HepG2 (cell line): ENCODE results near the gene VAV2. TPM values are rescaled to one million over a fixed set of nuclear protein-coding genes. Genes with fewer than 3 reads are reported as not detected.

ENCODE experiments used
- AGO2 ChIP-seq: fragments of 200-400 bp; formaldehyde crosslinking; optimal IDR thresholded peaks from 2 replicates; pipeline ENCODE3; 2017; ENCODE audit warnings: mild to moderate bottlenecking, low read depth, low read length, moderate library complexity
- ELF1 ChIP-seq: sonication (generic); formaldehyde crosslinking; IDR thresholded peaks from 2 replicates; pipeline ENCODE4 v1.4.0; 2020; ENCODE audit warnings: missing genetic modification reagents
- GFI1 ChIP-seq: sonication (generic); formaldehyde crosslinking; IDR thresholded peaks from 2 replicates; pipeline ENCODE4 v1.5.0; 2020; ENCODE audit warnings: missing genetic modification reagents, mild to moderate bottlenecking, borderline replicate concordance
- HDAC2 ChIP-seq: sonication (generic); formaldehyde crosslinking; IDR thresholded peaks from 2 replicates; pipeline ENCODE4 v1.4.0; 2020; ENCODE audit warnings: missing genetic modification reagents
- NFIB ChIP-seq: sonication (generic); formaldehyde crosslinking; IDR thresholded peaks from 2 replicates; pipeline ENCODE4 v1.9.0; 2021; ENCODE audit warnings: missing genetic modification reagents, mild to moderate bottlenecking, borderline replicate concordance
- NFKB2 ChIP-seq: sonication (generic); formaldehyde crosslinking; IDR thresholded peaks from 2 replicates; pipeline ENCODE4 v1.4.0; 2020; ENCODE audit warnings: missing genetic modification reagents, borderline replicate concordance
- SETDB1 ChIP-seq: sonication (generic); formaldehyde crosslinking; IDR thresholded peaks from 2 replicates; pipeline ENCODE4 v1.5.1; 2020; ENCODE audit warnings: missing genetic modification reagents, mild to moderate bottlenecking, borderline replicate concordance
- TCF12 ChIP-seq, 2 experiments: fragments of 450-650 bp in 1 of 2; sonication (generic) in 1 of 2; formaldehyde crosslinking in 1 of 2; IDR thresholded peaks; 2 replicates each; pipeline versions ENCODE4 v1.6.1 to v1.8.0; 2017 to 2022; ENCODE audit warnings: antibody characterized with exemption in 1 of 2, mild to moderate bottlenecking in 1 of 2, missing genetic modification reagents in 1 of 2, moderate library complexity in 1 of 2
- TOE1 ChIP-seq: sonication (generic); formaldehyde crosslinking; IDR thresholded peaks from 2 replicates; pipeline ENCODE4 v1.4.0; 2020; ENCODE audit warnings: mild to moderate bottlenecking, missing genetic modification reagents
- ZMAT3 ChIP-seq: sonication (generic); formaldehyde crosslinking; conservative IDR thresholded peaks from 2 replicates; pipeline ENCODE4 v1.7.0; 2021; ENCODE audit warnings: missing genetic modification reagents
- ZNF160 ChIP-seq: sonication (generic); formaldehyde crosslinking; IDR thresholded peaks from 2 replicates; pipeline ENCODE4 v1.8.0; 2022; ENCODE audit warnings: mild to moderate bottlenecking, inconsistent platforms, missing genetic modification reagents
- ZNF326 ChIP-seq: sonication (generic); formaldehyde crosslinking; IDR thresholded peaks from 2 replicates; pipeline ENCODE4 v1.4.0; 2020; ENCODE audit warnings: missing genetic modification reagents, borderline replicate concordance
- ZNF331 ChIP-seq: sonication (generic); formaldehyde crosslinking; IDR thresholded peaks from 2 replicates; pipeline ENCODE4 v1.4.0; 2020; ENCODE audit warnings: missing genetic modification reagents
- ZNF33B ChIP-seq: sonication (generic); formaldehyde crosslinking; IDR thresholded peaks from 2 replicates; pipeline ENCODE4 v1.5.1; 2020; ENCODE audit warnings: mild to moderate bottlenecking, missing genetic modification reagents
- ZNF605 ChIP-seq: sonication (generic); formaldehyde crosslinking; IDR thresholded peaks from 2 replicates; pipeline ENCODE4 v1.8.0; 2022; ENCODE audit warnings: mild to moderate bottlenecking, missing genetic modification reagents
- ZNF891 ChIP-seq: sonication (generic); formaldehyde crosslinking; IDR thresholded peaks from 2 replicates; pipeline ENCODE4 v1.5.0; 2020; ENCODE audit warnings: mild to moderate bottlenecking, missing genetic modification reagents
- polyA plus RNA-seq, 8 experiments: library from polyadenylated mRNA; depleted of rRNA in 3 of 8; stranded (reverse) in 7 of 8; unstranded in 1 of 8; fragments of >200 nt; fragmentation: Illumina TruSeq in 4 of 8; extraction: Trizol in 4 of 8; gene quantifications; 2 replicates each; pipeline versions ENCODE4 v1.2.1 to v1.2.3, GENCODE V29; 2011 to 2016; ENCODE audit warnings: low read depth in 4 of 8, missing spikeins in 1 of 8, mixed read lengths in 1 of 8; ENCODE audit not compliant: insufficient read depth in 1 of 8
- total RNA-seq, 5 experiments: library from RNA; depleted of rRNA; stranded (reverse); fragments of >200 nt; fragmentation: Illumina TruSeq; extraction: Trizol; gene quantifications; 2 replicates each; pipeline ENCODE4 v1.2.3, GENCODE V29; 2016; ENCODE audit warnings: low read depth in 1 of 5
- TF ChIP-seq, protein P1 (sequence below), 2 experiments: IDR thresholded peaks; 2 replicates each; pipeline ENCODE4 v1.6.1; 2011 to 2012; ENCODE audit warnings: low read length in 2 of 2, borderline replicate concordance in 1 of 2, low read depth in 1 of 2, mild to moderate bottlenecking in 1 of 2, moderate library complexity in 1 of 2
- TF ChIP-seq, protein P2 (sequence below): sonication (generic); formaldehyde crosslinking; IDR thresholded peaks from 2 replicates; pipeline ENCODE4 v1.4.0; 2020; ENCODE audit warnings: missing genetic modification reagents
- TF ChIP-seq, protein P3 (sequence below): sonication (generic); formaldehyde crosslinking; IDR thresholded peaks from 2 replicates; pipeline ENCODE4 v1.8.0; 2022; ENCODE audit warnings: missing genetic modification reagents, mild to moderate bottlenecking, moderate library complexity, borderline replicate concordance
- TF ChIP-seq, protein P4 (sequence below): sonication (generic); formaldehyde crosslinking; IDR thresholded peaks from 2 replicates; pipeline ENCODE4 v1.4.0; 2020; ENCODE audit warnings: missing genetic modification reagents; ENCODE audit errors: not compliant biosample characterization

VAV2 gene
- total and polyA plus RNA-seq, 2 of the 13 experiments (the other 11 are each of a cell fraction or from before 2014, with no cell fraction given) = 22.5 to 22.9 TPM

DNA sequence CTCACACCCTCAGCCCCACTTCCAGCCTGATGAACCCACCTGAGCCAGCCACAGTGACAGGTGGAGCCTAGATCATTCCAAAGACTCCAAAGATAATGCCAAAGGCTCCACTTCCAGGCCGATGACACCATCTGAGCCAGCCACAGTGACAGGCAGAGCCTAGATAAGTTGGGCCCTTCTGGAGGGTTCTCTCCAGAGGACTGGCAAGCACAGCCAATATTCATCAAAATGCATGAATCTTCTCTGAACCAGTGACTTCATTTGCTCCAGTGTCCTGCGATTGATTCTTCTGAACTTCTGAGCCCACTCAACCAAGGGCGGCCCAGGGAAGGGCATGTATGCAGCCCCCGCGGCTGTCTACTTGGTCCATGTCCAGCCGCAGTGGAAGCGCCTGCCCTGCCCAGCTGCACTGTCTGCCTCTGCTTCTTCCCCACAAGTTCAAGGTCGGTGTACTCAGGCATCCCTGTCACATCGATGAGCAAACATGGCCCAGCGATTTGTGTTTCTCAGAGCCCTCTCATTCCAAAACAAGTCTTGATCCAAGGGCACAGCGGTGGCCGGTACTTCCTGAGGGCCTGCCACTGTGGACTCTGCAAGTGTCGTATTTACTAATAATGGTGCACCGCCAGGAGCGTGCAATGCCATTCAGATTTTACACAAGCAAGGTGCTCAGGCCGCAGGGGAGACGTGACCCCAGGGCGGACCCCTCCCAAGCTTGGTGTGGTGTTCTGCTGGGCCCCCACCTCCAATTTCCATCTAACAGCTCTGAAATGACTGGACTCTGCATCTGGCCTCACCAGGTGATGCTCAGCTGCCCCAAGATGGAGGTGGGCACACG is 107.0 kb downstream of the VAV2 start (continued):
- peak; percentile 55; the same call in 1 of the 2 replicates for TF ChIP-seq NFKB2 (CRISPR knock-in tag)
- TF ChIP-seq TCF12 (IDR thresholded peaks at IDR 0.05) = no peak
- TF ChIP-seq TCF12 (CRISPR knock-in tag; IDR thresholded peaks at IDR 0.05) = peak; percentile 97
- no peak for TF ChIP-seq SETDB1 (CRISPR knock-in tag)
- TF ChIP-seq ZNF605 (CRISPR knock-in tag) = 0 out of 2 replicates have a peak, but pooled peaks have one; percentile 36
- TF ChIP-seq ZNF33B = no peak
- TF ChIP-seq ZMAT3 (CRISPR knock-in tag) = 0 out of 2 replicates have a peak, but pooled peaks have one; percentile 62
- TF ChIP-seq, protein P1, sequence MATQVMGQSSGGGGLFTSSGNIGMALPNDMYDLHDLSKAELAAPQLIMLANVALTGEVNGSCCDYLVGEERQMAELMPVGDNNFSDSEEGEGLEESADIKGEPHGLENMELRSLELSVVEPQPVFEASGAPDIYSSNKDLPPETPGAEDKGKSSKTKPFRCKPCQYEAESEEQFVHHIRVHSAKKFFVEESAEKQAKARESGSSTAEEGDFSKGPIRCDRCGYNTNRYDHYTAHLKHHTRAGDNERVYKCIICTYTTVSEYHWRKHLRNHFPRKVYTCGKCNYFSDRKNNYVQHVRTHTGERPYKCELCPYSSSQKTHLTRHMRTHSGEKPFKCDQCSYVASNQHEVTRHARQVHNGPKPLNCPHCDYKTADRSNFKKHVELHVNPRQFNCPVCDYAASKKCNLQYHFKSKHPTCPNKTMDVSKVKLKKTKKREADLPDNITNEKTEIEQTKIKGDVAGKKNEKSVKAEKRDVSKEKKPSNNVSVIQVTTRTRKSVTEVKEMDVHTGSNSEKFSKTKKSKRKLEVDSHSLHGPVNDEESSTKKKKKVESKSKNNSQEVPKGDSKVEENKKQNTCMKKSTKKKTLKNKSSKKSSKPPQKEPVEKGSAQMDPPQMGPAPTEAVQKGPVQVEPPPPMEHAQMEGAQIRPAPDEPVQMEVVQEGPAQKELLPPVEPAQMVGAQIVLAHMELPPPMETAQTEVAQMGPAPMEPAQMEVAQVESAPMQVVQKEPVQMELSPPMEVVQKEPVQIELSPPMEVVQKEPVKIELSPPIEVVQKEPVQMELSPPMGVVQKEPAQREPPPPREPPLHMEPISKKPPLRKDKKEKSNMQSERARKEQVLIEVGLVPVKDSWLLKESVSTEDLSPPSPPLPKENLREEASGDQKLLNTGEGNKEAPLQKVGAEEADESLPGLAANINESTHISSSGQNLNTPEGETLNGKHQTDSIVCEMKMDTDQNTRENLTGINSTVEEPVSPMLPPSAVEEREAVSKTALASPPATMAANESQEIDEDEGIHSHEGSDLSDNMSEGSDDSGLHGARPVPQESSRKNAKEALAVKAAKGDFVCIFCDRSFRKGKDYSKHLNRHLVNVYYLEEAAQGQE (IDR thresholded peaks at IDR 0.05; ENCODE audit: borderline replicate concordance in 1 of 2, low read depth in 1 of 2, low read length in 2 of 2) = no peak; a peak in 1 of 4 replicates
- TF ChIP-seq, protein P2, sequence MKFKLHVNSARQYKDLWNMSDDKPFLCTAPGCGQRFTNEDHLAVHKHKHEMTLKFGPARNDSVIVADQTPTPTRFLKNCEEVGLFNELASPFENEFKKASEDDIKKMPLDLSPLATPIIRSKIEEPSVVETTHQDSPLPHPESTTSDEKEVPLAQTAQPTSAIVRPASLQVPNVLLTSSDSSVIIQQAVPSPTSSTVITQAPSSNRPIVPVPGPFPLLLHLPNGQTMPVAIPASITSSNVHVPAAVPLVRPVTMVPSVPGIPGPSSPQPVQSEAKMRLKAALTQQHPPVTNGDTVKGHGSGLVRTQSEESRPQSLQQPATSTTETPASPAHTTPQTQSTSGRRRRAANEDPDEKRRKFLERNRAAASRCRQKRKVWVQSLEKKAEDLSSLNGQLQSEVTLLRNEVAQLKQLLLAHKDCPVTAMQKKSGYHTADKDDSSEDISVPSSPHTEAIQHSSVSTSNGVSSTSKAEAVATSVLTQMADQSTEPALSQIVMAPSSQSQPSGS (CRISPR knock-in tag) = peak; percentile 82; the same call in 1 of the 2 replicates
- peak; percentile 75; the same call in 1 of the 2 replicates for TF ChIP-seq ZNF160 (CRISPR knock-in tag)
- peak; percentile 64; the same call in 1 of the 2 replicates for TF ChIP-seq ZNF326 (CRISPR knock-in tag)
- TF ChIP-seq, protein P3, sequence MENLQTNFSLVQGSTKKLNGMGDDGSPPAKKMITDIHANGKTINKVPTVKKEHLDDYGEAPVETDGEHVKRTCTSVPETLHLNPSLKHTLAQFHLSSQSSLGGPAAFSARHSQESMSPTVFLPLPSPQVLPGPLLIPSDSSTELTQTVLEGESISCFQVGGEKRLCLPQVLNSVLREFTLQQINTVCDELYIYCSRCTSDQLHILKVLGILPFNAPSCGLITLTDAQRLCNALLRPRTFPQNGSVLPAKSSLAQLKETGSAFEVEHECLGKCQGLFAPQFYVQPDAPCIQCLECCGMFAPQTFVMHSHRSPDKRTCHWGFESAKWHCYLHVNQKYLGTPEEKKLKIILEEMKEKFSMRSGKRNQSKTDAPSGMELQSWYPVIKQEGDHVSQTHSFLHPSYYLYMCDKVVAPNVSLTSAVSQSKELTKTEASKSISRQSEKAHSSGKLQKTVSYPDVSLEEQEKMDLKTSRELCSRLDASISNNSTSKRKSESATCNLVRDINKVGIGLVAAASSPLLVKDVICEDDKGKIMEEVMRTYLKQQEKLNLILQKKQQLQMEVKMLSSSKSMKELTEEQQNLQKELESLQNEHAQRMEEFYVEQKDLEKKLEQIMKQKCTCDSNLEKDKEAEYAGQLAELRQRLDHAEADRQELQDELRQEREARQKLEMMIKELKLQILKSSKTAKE = peak; percentile 99
- TF ChIP-seq HDAC2 (CRISPR knock-in tag) = peak; percentile 97
- TF ChIP-seq ZNF331 (CRISPR knock-in tag) = peak; percentile 86
- TF ChIP-seq ELF1 (CRISPR knock-in tag) = peak; percentile 64; the same call in 1 of the 2 replicates
- TF ChIP-seq TOE1 (CRISPR knock-in tag) = peak; percentile 82; the same call in 1 of the 2 replicates
- TF ChIP-seq GFI1 (CRISPR knock-in tag) = no peak
- TF ChIP-seq, protein P4, sequence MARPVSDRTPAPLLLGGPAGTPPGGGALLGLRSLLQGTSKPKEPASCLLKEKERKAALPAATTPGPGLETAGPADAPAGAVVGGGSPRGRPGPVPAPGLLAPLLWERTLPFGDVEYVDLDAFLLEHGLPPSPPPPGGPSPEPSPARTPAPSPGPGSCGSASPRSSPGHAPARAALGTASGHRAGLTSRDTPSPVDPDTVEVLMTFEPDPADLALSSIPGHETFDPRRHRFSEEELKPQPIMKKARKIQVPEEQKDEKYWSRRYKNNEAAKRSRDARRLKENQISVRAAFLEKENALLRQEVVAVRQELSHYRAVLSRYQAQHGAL = no peak
- no peak for TF ChIP-seq ZNF891 (CRISPR knock-in tag)
- TF ChIP-seq AGO2 = no peak
- TF ChIP-seq NFIB (CRISPR knock-in tag) = no peak
